HEK293T (cell line): Measurements from ENCODE around the gene EIF5A2.

Experiments
- CTCF ChIA-PET: fragments of 350-600 bp; formaldehyde crosslinking; extraction: SDS; loops from one replicate; lab custom pipeline; 2021; ENCODE audit warnings: antibody characterized with exemption, inconsistent platforms; lab: Yijun Ruan, JAX
- POLR2A ChIA-PET: fragments of 350-600 bp; formaldehyde crosslinking; extraction: SDS; loops from one replicate; lab custom pipeline; 2020; ENCODE audit warnings: antibody characterized with exemption, inconsistent platforms; lab: Yijun Ruan, JAX
- DNase-seq: peaks from one replicate; pipeline ENCODE4 v3.0.0; 2012; ENCODE audit warnings: mixed read lengths; ENCODE audit errors: extremely low spot score
- ARNT ChIP-seq: fragments of 450-650 bp; IDR thresholded peaks from 2 replicates; pipeline ENCODE4 v1.6.1; 2017; ENCODE audit warnings: mild to moderate bottlenecking
- BHLHE40 ChIP-seq: fragments of 450-650 bp; IDR thresholded peaks from 2 replicates; pipeline ENCODE4 v1.6.1; 2016; ENCODE audit warnings: mild to moderate bottlenecking, moderate library complexity, borderline replicate concordance
- CTBP1 ChIP-seq: fragments of 450-650 bp; IDR thresholded peaks from 2 replicates; pipeline ENCODE4 v1.6.1; 2016; ENCODE audit warnings: borderline replicate concordance
- ELF4 ChIP-seq: fragments of 450-650 bp; IDR thresholded peaks from 2 replicates; pipeline ENCODE4 v1.6.1; 2017; ENCODE audit warnings: antibody characterized with exemption
- FOXA1 ChIP-seq: fragments of 450-650 bp; IDR thresholded peaks from 2 replicates; pipeline ENCODE4 v1.6.1; 2016; ENCODE audit warnings: mild to moderate bottlenecking
- FOXK2 ChIP-seq: fragments of 450-650 bp; IDR thresholded peaks from 2 replicates; pipeline ENCODE4 v1.6.1; 2016; ENCODE audit warnings: mild to moderate bottlenecking
- FOXM1 ChIP-seq: fragments of 450-650 bp; IDR thresholded peaks from 2 replicates; pipeline ENCODE4 v1.6.1; 2017; ENCODE audit warnings: mild to moderate bottlenecking, borderline replicate concordance
- HDGF ChIP-seq: fragments of 450-650 bp; IDR thresholded peaks from 2 replicates; pipeline ENCODE4 v1.6.1; 2017; ENCODE audit warnings: antibody characterized with exemption, borderline replicate concordance
- L3MBTL2 ChIP-seq: fragments of 450-650 bp; conservative IDR thresholded peaks from 2 replicates; pipeline ENCODE4 v1.6.1; 2016; ENCODE audit warnings: mild to moderate bottlenecking
- LEF1 ChIP-seq: fragments of 450-650 bp; IDR thresholded peaks from 2 replicates; pipeline ENCODE4 v1.6.1; 2017; ENCODE audit warnings: mild to moderate bottlenecking, borderline replicate concordance
- NFRKB ChIP-seq: fragments of 450-650 bp; IDR thresholded peaks from 2 replicates; pipeline ENCODE4 v1.6.1; 2016; ENCODE audit warnings: mild to moderate bottlenecking, moderate library complexity
- SP1 ChIP-seq: fragments of 450-650 bp; IDR thresholded peaks from 2 replicates; pipeline ENCODE4 v1.6.1; 2017
- SUZ12 ChIP-seq: fragments of 450-650 bp; IDR thresholded peaks from 2 replicates; pipeline ENCODE4 v1.6.1; 2016; ENCODE audit warnings: mild to moderate bottlenecking
- TARDBP ChIP-seq: fragments of 450-650 bp; IDR thresholded peaks from 2 replicates; pipeline ENCODE4 v1.6.1; 2016
- ZNF384 ChIP-seq: fragments of 450-650 bp; IDR thresholded peaks from 2 replicates; pipeline ENCODE4 v1.6.1; 2016
- TF ChIP-seq, protein P1 (sequence below): fragments of 450-650 bp; IDR thresholded peaks from 2 replicates; pipeline ENCODE4 v1.6.1; 2016

Gene EIF5A2

DNA sequence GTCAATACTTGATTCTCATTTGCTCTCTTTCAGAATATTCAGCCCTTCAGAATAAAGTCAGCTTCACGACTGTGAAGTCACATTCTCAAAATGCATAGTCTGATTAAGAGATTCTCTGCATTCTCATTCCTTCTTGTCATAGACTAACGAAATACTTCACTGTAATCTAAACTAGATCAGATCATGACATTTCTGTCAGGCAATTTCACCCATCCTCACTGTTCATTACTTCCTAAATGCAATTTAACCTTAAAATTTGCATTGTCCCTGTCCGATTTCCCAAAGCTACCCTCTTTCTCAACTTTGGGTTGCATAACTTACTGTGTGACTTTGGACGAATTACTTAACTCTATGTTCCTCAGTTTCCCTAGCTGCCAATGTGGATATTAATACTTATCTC, 44.6 kb downstream of the EIF5A2 start:
- TF ChIP-seq, protein P1, sequence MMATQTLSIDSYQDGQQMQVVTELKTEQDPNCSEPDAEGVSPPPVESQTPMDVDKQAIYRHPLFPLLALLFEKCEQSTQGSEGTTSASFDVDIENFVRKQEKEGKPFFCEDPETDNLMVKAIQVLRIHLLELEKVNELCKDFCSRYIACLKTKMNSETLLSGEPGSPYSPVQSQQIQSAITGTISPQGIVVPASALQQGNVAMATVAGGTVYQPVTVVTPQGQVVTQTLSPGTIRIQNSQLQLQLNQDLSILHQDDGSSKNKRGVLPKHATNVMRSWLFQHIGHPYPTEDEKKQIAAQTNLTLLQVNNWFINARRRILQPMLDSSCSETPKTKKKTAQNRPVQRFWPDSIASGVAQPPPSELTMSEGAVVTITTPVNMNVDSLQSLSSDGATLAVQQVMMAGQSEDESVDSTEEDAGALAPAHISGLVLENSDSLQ: no peak
- TF ChIP-seq LEF1 (no peak), NFRKB (no peak), SP1 (no peak), BHLHE40 (no peak), L3MBTL2 (no peak), ELF4 (no peak)
- CTCF ChIA-PET: no interaction called here
- POLR2A ChIA-PET: no interaction called here
- DNase-seq: no peak

DNA sequence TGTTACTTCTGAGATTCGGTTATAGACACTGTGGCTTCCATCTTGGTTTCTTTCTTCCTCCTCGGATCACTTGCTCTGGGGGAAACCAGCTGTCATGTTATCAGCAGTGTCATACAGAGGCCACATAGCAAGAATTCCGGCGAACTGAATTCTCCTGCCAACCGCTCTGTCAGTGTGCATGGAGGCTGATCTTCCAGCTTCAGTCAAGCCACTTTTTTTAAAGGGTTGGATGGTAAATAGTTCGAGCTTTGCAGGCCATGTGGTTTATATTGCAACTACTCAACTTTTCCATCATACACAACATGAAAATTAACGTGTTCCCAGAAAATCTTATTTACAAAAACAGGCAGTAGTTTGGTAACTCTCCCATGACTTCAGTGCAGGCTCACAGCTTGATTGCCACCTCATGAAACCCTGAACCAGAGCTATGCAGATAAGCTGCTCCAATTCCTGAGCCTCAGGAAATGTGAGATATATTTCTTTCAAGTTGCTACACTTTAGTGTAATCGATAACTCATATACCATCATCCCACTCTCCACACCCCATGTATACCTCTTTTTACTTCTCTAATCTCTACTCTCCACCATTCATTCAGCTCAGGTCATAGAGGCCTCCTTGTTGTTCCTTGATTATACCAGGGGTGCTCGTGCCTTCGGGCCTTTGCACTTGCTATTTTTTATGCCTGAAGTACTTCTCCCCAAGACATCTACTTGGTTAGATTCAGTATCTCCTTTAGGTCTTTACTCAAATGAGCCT, 45.6 kb downstream of the EIF5A2 start:
- no peak for TF ChIP-seq NFRKB
- TF ChIP-seq HDGF: no peak
- no peak for TF ChIP-seq CTBP1
- TF ChIP-seq FOXM1: no peak
- TF ChIP-seq ZNF384: no peak
- TF ChIP-seq SUZ12: no peak
- no peak for TF ChIP-seq FOXK2
- TF ChIP-seq ARNT: no peak
- no peak for TF ChIP-seq LEF1
- TF ChIP-seq BHLHE40: no peak
- TF ChIP-seq L3MBTL2: no peak
- no peak for TF ChIP-seq FOXA1
- TF ChIP-seq, protein P1: no peak
- TF ChIP-seq ELF4: no peak
- no peak for TF ChIP-seq SP1
- TF ChIP-seq TARDBP: no peak
- POLR2A ChIA-PET: no interaction called here
- DNase-seq: no peak
- CTCF ChIA-PET: no interaction called here

DNA sequence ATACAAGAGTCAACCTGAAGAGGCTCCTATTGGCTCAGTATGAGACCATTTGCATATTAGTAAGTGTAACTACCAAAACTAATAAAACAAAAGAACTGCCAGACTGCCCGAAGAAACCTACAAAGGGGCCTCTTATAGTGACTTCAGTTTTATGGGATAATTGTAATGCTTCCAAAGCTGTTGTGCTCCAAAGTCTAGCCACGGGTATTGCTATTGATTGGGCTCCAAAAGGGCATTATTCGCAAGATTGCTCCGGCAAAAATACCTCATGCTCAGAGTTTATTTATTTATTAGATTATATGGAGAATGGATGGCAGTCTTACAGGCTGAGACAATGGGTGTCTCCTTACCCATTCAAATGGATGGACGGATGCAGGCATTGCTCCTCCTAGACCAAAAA, 49.8 kb downstream of the EIF5A2 start:
- TF ChIP-seq LEF1 (no peak), BHLHE40 (no peak), SUZ12 (no peak), SP1 (no peak), CTBP1 (no peak), FOXK2 (no peak), ARNT (no peak)
- CTCF ChIA-PET: no interaction called here
- DNase-seq: no peak
- POLR2A ChIA-PET: interaction anchor here (1.0 kb wide), 1 partner anchor 12 kb away, joined by 3 read pairs; the partner anchor contains the start of gene RPL22L1

DNA sequence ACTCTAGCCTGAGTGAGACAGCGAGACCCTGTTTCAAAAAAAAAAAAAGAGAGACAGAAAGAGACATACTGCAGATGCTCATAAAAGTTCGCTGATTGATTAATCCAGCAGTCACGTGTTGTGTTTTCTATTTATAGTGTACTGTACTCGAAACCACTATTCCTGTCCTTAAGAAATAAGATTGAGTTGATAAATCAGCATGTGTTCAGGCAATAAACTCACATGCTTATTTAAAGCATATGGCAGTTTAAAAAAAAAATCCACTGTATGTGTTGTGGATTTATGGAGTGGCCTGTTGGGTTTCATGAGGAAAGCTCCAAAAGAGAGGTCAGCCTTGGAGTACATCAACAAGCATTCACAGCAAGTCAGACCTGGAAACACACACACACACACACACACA, 56.1 kb downstream of the EIF5A2 start:
- ChIA-PET CTCF (interaction anchor here (0.6 kb wide), 1 partner anchor 438 kb away, joined by 3 read pairs; no protein-coding TSS in a partner anchor), POLR2A (interaction anchor here (1.2 kb wide), 1 partner anchor 18 kb away, joined by 5 read pairs; the partner anchor contains the start of gene RPL22L1)
- TF ChIP-seq, protein P1: peak; percentile 65
- TF ChIP-seq TARDBP: no peak
- TF ChIP-seq ZNF384: peak; percentile 82
- TF ChIP-seq FOXA1: no peak
- no peak for TF ChIP-seq ARNT
- DNase-seq: no peak

DNA sequence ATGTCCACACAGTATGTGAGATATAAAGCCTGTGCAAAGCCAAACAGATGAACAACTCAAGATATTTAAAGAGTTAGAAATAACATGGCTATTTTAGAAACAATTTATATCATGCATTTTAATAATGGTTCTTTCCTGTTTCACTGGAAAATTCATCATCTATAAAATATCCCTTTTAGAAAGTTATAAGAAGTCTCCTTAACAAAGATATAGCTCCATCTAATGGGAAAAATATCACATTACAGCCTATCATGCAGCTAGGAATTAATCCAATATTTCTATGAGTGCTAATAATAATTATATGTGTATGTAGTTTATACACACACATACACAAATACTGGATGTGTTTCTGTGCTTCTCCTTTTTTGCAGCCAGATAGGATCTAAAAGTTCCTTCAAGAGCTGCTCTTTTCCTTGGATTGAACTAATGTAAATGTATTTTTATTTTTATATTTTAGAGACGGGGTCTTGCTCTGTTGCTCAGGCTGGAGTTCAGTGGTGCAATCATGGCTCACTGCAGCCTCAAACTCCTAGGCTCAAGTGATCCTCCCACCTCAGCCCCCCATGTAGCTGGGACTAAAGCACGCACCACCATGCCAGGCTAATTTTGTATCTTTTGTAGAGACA, 60.0 kb downstream of the EIF5A2 start:
- no peak for DNase-seq
- POLR2A ChIA-PET: interaction anchor here (1.1 kb wide), 1 partner anchor 21 kb away, joined by 3 read pairs; no protein-coding TSS in a partner anchor
- no peak for TF ChIP-seq LEF1
- TF ChIP-seq ELF4: no peak
- TF ChIP-seq SP1: no peak
- TF ChIP-seq NFRKB: no peak
- TF ChIP-seq CTBP1: no peak
- no peak for TF ChIP-seq BHLHE40
- TF ChIP-seq FOXK2: no peak
- no peak for TF ChIP-seq HDGF
- TF ChIP-seq, protein P1: no peak
- TF ChIP-seq L3MBTL2: no peak
- TF ChIP-seq ZNF384: no peak
- no peak for TF ChIP-seq ARNT
- CTCF ChIA-PET: interaction anchor here (0.5 to 1.5 kb wide), 4 partner anchors 8 to 383 kb away, joined by 3 to 4 read pairs (median 4); no protein-coding TSS in a partner anchor

DNA sequence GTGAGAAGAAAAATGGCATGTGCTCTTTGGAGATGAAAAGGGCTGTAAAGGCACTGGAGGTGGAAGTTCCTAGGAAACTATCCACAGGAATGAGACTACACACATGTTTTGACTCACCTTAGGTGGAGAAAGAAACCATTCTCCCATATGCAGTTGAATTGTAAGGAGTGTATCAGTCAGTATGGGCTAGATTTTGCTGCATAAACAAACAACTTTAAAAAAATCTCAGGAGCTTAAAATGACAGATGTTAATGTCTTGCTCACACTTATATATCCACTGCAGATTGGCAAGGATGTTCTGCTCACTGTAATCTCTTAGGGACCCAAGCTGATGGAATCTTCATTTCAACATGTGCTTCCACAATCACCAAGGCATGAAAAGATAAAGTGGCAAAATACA, 64.1 kb downstream of the EIF5A2 start:
- TF ChIP-seq FOXM1: no peak
- no peak for TF ChIP-seq L3MBTL2
- TF ChIP-seq CTBP1: no peak
- no peak for TF ChIP-seq FOXA1
- TF ChIP-seq ARNT: no peak
- TF ChIP-seq NFRKB: no peak
- no peak for TF ChIP-seq SP1
- no peak for TF ChIP-seq HDGF
- no peak for TF ChIP-seq SUZ12
- TF ChIP-seq TARDBP: no peak
- no peak for TF ChIP-seq ELF4
- TF ChIP-seq, protein P1: no peak
- no peak for TF ChIP-seq FOXK2
- no peak for TF ChIP-seq LEF1
- TF ChIP-seq ZNF384: no peak
- TF ChIP-seq BHLHE40: no peak
- ChIA-PET CTCF (no interaction called here), POLR2A (no interaction called here)
- no peak for DNase-seq
